B cell (primary cell): ENCODE results near the gene ARHGAP6. TPM values are rescaled to one million over a fixed set of nuclear protein-coding genes. Genes with fewer than 3 reads are reported as not detected.

Experiments
- ATAC-seq: fragments of 200-7000 bp; cut with Tn5 transposase; one replicate; pipeline ENCODE4 v1.10.0; 2021; ENCODE audit warnings: low read depth, mild to moderate bottlenecking, moderate number of reproducible peaks, moderate library complexity
- CTCF ChIA-PET: fragments of 350-600 bp; sonication (Branson Sonifier 250); formaldehyde crosslinking; loops from one replicate; lab custom pipeline; 2021; ENCODE audit warnings: antibody characterized with exemption, inconsistent platforms; lab: Charles Lee
- POLR2A ChIA-PET: fragments of 350-600 bp; sonication (Branson Sonifier 250); formaldehyde crosslinking; loops from one replicate; lab custom pipeline; 2021; ENCODE audit warnings: antibody characterized with exemption; lab: Charles Lee
- DNase-seq: peaks from one replicate; pipeline ENCODE4 v3.0.0; 2013
- H2AFZ ChIP-seq: 2 replicates; pipeline ENCODE4 v1.6.1; 2012; ENCODE audit warnings: mild to moderate bottlenecking, low read depth, low read length; ENCODE audit not compliant: insufficient read depth, poor library complexity, severe bottlenecking
- H3K27ac ChIP-seq, 2 donors: 1 replicate in 1 of 2; 2 replicates in 1 of 2; pipeline ENCODE4 v1.5.1; 2012 to 2013; ENCODE audit warnings: low read length in 2 of 2, mild to moderate bottlenecking in 2 of 2, moderate library complexity in 1 of 2
- H3K27me3 ChIP-seq, 4 experiments: fragments of 200-600 bp in 1 of 4; sonication (generic) in 1 of 4; replicated peaks in 1 of 4; 1 replicate in 2 of 4; 2 replicates in 2 of 4; pipeline versions ENCODE4 v1.6.1 to v1.7.0; 2013 to 2016; ENCODE audit warnings: low read length in 3 of 4, mild to moderate bottlenecking in 2 of 4, mixed read lengths in 1 of 4, moderate library complexity in 1 of 4; ENCODE audit not compliant: insufficient read depth in 4 of 4, control insufficient read depth in 3 of 4; ENCODE audit errors: control extremely low read depth in 1 of 4
- H3K36me3 ChIP-seq, 2 experiments: replicated peaks in 1 of 2; 1 replicate in 1 of 2; 2 replicates in 1 of 2; pipeline versions ENCODE4 v1.6.1 to v1.7.1; 2013; ENCODE audit warnings: low read length in 1 of 2; ENCODE audit not compliant: insufficient read depth in 2 of 2, control insufficient read depth in 1 of 2; ENCODE audit errors: control extremely low read depth in 1 of 2, extremely low read depth in 1 of 2
- H3K4me1 ChIP-seq, 2 donors: fragments of 200-600 bp in 1 of 2; sonication (generic) in 1 of 2; 1 replicate in 1 of 2; 2 replicates in 1 of 2; pipeline versions ENCODE4 v1.5.1 to v1.6.1; 2013 to 2017; ENCODE audit warnings: low read length in 2 of 2; ENCODE audit not compliant: control insufficient read depth in 2 of 2, insufficient read depth in 2 of 2
- H3K4me2 ChIP-seq: replicated peaks from 2 replicates; pipeline ENCODE3; 2012; ENCODE audit warnings: mild to moderate bottlenecking, low read depth, low read length; ENCODE audit not compliant: poor library complexity, severe bottlenecking
- H3K4me3 ChIP-seq, 5 experiments: fragments of 200-600 bp in 1 of 5; sonication (generic) in 1 of 5; 1 replicate in 3 of 5; 2 replicates in 2 of 5; pipeline versions ENCODE4 v1.5.1 to v1.7.0; 2011 to 2016; ENCODE audit warnings: low read length in 4 of 5, mild to moderate bottlenecking in 4 of 5, low read depth in 2 of 5, control low read depth in 1 of 5, moderate library complexity in 1 of 5; ENCODE audit not compliant: insufficient read depth in 1 of 5; ENCODE audit errors: control extremely low read depth in 1 of 5, extremely low read depth in 1 of 5
- H3K79me2 ChIP-seq: fragments of 200-600 bp; sonication (generic); one replicate; pipeline ENCODE4 v1.6.0; 2016; ENCODE audit warnings: low read length; ENCODE audit not compliant: control insufficient read depth, insufficient read depth
- H3K9ac ChIP-seq: fragments of 200-600 bp; sonication (generic); 2 replicates; pipeline ENCODE4 v1.6.1; 2017; ENCODE audit warnings: mild to moderate bottlenecking, low read length, moderate library complexity
- H3K9me3 ChIP-seq, 3 donors: one replicate each; pipeline versions ENCODE4 v1.6.1 to v1.7.1; 2013; ENCODE audit warnings: low read length in 2 of 3; ENCODE audit not compliant: control insufficient read depth in 2 of 3, insufficient read depth in 1 of 3; ENCODE audit errors: control extremely low read depth in 1 of 3
- H4K20me1 ChIP-seq: 2 replicates; pipeline ENCODE4 v1.6.0; 2012; ENCODE audit warnings: mild to moderate bottlenecking, low read length; ENCODE audit not compliant: insufficient read depth, control insufficient read depth, poor library complexity, severe bottlenecking
- H3K27ac Mint-ChIP-seq: one replicate; pipeline ENCODE4 v1.8.0; 2021; ENCODE audit warnings: mixed read lengths
- H3K27me3 Mint-ChIP-seq: one replicate; pipeline ENCODE4 v1.8.0; 2021; ENCODE audit warnings: mixed read lengths
- H3K4me1 Mint-ChIP-seq: one replicate; pipeline ENCODE4 v1.8.0; 2021; ENCODE audit warnings: mixed read lengths
- H3K4me3 Mint-ChIP-seq: one replicate; pipeline ENCODE4 v1.8.0; 2021; ENCODE audit warnings: mixed read lengths
- H3K9me3 Mint-ChIP-seq: one replicate; pipeline ENCODE4 v1.8.0; 2022; ENCODE audit warnings: mixed read lengths; ENCODE audit not compliant: insufficient read depth
- CTCF ChIP-seq: fragments of 200-600 bp; IDR thresholded peaks from one replicate; pipeline ENCODE4 v1.8.0; 2022; ENCODE audit warnings: antibody characterized with exemption, mild to moderate bottlenecking
- EZH2 ChIP-seq: IDR thresholded peaks from 2 replicates; pipeline ENCODE4 v1.6.1; 2012; ENCODE audit warnings: borderline replicate concordance, low read depth, mild to moderate bottlenecking, moderate library complexity, low read length; ENCODE audit not compliant: insufficient read depth, poor library complexity, severe bottlenecking
- WGBS: methylation state at CpG from one replicate; pipeline ENCODE4 v1.1.5; 2013; ENCODE audit warnings: missing lambda C conversion rate; ENCODE audit not compliant: insufficient coverage; 5-methylcytosine and 5-hydroxymethylcytosine counted together
- intact Hi-C: fragments of 100-400 bp; cut with micrococcal nuclease; formaldehyde crosslinking; loops from one replicate; pipeline ENCODE4 v1.10.0; 2022
- polyA plus RNA-seq: library from polyadenylated mRNA; depleted of rRNA; stranded (reverse); fragments of >200 nt; gene quantifications from 2 replicates; pipeline ENCODE4 v1.2.3, GENCODE V29; 2012
- total RNA-seq, 2 donors: library from RNA; stranded (reverse); fragments of 120-200 nt in 1 of 2; gene quantifications; 1 replicate in 1 of 2; 2 replicates in 1 of 2; pipeline versions ENCODE4 v1.2.3 to v1.2.4, GENCODE V29; 2013 to 2022

Gene ARHGAP6
- total and polyA plus RNA-seq, 2 donors (not counting 1 experiment from before 2014, with no cell fraction given): 1.6 to 2.6 TPM

- H3K27me3 Mint-ChIP-seq: peaks cover 5% of the 10 kb centered on the region
- intact Hi-C loops: no loop called here
These were observed 77.6 kb downstream of the ARHGAP6 start for GRCh38 chrX:11588097-11588496.

GRCh38 chrX:11585174-11585573 lies 80.5 kb downstream of the ARHGAP6 start:
- CTCF ChIA-PET: no interaction called here
- Mint-ChIP-seq H3K4me1 (peaks cover 13% of the 10 kb centered on the region), H3K27me3 (peaks cover 5% of the 10 kb centered on the region), H3K4me3 (no peak overlapping the region), H3K9me3 (no peaks in the 10 kb centered on the region), H3K27ac (no peak overlapping the region)
- no peaks in the 10 kb centered on the region for H3K4me1 ChIP-seq
- H4K20me1 ChIP-seq: no peaks in the 10 kb centered on the region
- H3K27ac ChIP-seq: no peak overlapping the region
- no peak overlapping the region for H2AFZ ChIP-seq
- ATAC-seq (no peak), DNase-seq (no peak)
- H3K36me3 ChIP-seq: no peaks in the 10 kb centered on the region
- H3K9me3 ChIP-seq: no peaks in the 10 kb centered on the region
- POLR2A ChIA-PET: no interaction called here
- H3K4me3 ChIP-seq: no peak overlapping the region
- WGBS: no CpG with 5 or more reads among the region's 1 CpG
- H3K27me3 ChIP-seq: peaks cover 0 to 4% (median 0%) of the 10 kb centered on the region in 4 experiments
- H3K9ac ChIP-seq: no peak overlapping the region
- intact Hi-C loops: no loop called here
- TF ChIP-seq EZH2 (no peak), CTCF (no peak)
- H3K4me2 ChIP-seq: no peak overlapping the region
- no peaks in the 10 kb centered on the region for H3K79me2 ChIP-seq

More at GRCh38 chrX:11588097-11588496, 77.6 kb downstream of the ARHGAP6 start:
- H3K9ac ChIP-seq: no peak overlapping the region
- H3K79me2 ChIP-seq: no peaks in the 10 kb centered on the region
- H3K9me3 ChIP-seq: no peaks in the 10 kb centered on the region
- H3K27ac Mint-ChIP-seq: no peak overlapping the region
- TF ChIP-seq CTCF: no peak
- TF ChIP-seq EZH2: no peak
- no peak overlapping the region for H3K4me3 Mint-ChIP-seq
- no peaks in the 10 kb centered on the region for H4K20me1 ChIP-seq
- H2AFZ ChIP-seq: no peak overlapping the region
- no peaks in the 10 kb centered on the region for H3K9me3 Mint-ChIP-seq
- no peak overlapping the region for H3K4me3 ChIP-seq
- ChIA-PET CTCF (no interaction called here), POLR2A (no interaction called here)
- no peak overlapping the region for H3K27ac ChIP-seq
- no peak overlapping the region for H3K4me2 ChIP-seq
- no peaks in the 10 kb centered on the region for H3K4me1 ChIP-seq
- H3K27me3 ChIP-seq: peaks cover 0 to 4% (median 0%) of the 10 kb centered on the region in 4 experiments
- H3K36me3 ChIP-seq: no peaks in the 10 kb centered on the region
- DNase-seq: no peak
- no peak for ATAC-seq
- peaks cover 11% of the 10 kb centered on the region for H3K4me1 Mint-ChIP-seq
